Ovary (tissue), 3 donors: Measurements from ENCODE around the gene ABCF1.

Experiments
- EP300 ChIP-seq: sonication (generic); formaldehyde crosslinking; IDR thresholded peaks from one replicate; pipeline ENCODE4 v1.6.1; 2017; ENCODE audit warnings: antibody characterized with exemption
- POLR2A ChIP-seq: fragments of 450-650 bp; IDR thresholded peaks from one replicate; pipeline ENCODE4 v1.6.1; 2017; ENCODE audit warnings: antibody characterized with exemption, mild to moderate bottlenecking, moderate library complexity
- TF ChIP-seq, protein P1 (sequence below), 3 donors: fragments of 450-650 bp in 2 of 3; fragments of 200-600 bp in 1 of 3; IDR thresholded peaks; one replicate each; pipeline versions ENCODE4 v1.5.1 to v1.8.0; 2016 to 2022; ENCODE audit warnings: antibody characterized with exemption in 3 of 3, mild to moderate bottlenecking in 1 of 3
- donor health status: DM: no; HTN: no; CAD: no.

DNA sequence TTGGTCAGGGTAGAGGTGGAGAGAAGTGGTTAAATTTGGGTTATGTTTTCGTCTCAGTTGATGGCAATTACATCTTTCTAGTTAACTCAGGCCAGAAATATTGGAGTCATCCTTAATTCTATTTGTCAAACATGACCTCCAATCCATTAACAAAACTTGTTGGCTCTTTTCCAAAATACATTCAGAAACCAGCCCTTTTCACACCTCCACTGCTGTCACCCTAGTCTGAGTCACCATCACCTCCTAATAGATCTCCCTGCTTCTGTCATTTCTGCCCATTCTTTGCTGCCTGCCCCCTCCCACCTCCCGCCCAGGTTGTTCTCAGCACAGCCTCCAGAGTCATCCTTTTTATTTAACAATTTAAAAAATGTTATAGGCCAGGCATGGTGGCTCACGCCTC lies 3.0 kb upstream of the ABCF1 start:
- TF ChIP-seq, protein P1, sequence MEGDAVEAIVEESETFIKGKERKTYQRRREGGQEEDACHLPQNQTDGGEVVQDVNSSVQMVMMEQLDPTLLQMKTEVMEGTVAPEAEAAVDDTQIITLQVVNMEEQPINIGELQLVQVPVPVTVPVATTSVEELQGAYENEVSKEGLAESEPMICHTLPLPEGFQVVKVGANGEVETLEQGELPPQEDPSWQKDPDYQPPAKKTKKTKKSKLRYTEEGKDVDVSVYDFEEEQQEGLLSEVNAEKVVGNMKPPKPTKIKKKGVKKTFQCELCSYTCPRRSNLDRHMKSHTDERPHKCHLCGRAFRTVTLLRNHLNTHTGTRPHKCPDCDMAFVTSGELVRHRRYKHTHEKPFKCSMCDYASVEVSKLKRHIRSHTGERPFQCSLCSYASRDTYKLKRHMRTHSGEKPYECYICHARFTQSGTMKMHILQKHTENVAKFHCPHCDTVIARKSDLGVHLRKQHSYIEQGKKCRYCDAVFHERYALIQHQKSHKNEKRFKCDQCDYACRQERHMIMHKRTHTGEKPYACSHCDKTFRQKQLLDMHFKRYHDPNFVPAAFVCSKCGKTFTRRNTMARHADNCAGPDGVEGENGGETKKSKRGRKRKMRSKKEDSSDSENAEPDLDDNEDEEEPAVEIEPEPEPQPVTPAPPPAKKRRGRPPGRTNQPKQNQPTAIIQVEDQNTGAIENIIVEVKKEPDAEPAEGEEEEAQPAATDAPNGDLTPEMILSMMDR (IDR thresholded peaks at IDR 0.05), result no peak
- TF ChIP-seq POLR2A, result no peak
- no peak for TF ChIP-seq EP300
